Small intestine (tissue), 7 donors: ENCODE results near the gene FLNC. TPM values are rescaled to one million over a fixed set of nuclear protein-coding genes. Genes with fewer than 3 reads are reported as not detected.

Experiments used
- DNase-seq, 2 donors: peaks; one replicate each; pipeline versions ENCODE4 v3.0.0 to v3.0.0-alpha.2; 2013
- FAIRE-seq: peaks from 2 replicates; lab custom pipeline; 2012; peaks lifted over from hg19 to GRCh38; lab: Jason Lieb, UNC
- H3K27ac ChIP-seq, 3 donors: one replicate each; pipeline ENCODE4 v1.5.1; 2013; ENCODE audit warnings: low read length in 2 of 3, mild to moderate bottlenecking in 2 of 3, control low read depth in 1 of 3, inconsistent platforms in 1 of 3, low read depth in 1 of 3, moderate library complexity in 1 of 3
- H3K27me3 ChIP-seq, 3 donors: one replicate each; pipeline ENCODE4 v1.6.1; 2013; ENCODE audit warnings: low read length in 3 of 3, inconsistent platforms in 1 of 3; ENCODE audit not compliant: control insufficient read depth in 3 of 3, insufficient read depth in 3 of 3
- H3K36me3 ChIP-seq, 3 donors: one replicate each; pipeline ENCODE4 v1.6.1; 2013; ENCODE audit warnings: low read length in 3 of 3, inconsistent platforms in 1 of 3, low read depth in 1 of 3, mild to moderate bottlenecking in 1 of 3, moderate library complexity in 1 of 3; ENCODE audit not compliant: control insufficient read depth in 3 of 3, insufficient read depth in 2 of 3
- H3K4me1 ChIP-seq, 3 donors: one replicate each; pipeline ENCODE4 v1.6.1; 2013; ENCODE audit warnings: low read length in 2 of 3, inconsistent platforms in 1 of 3, low read depth in 1 of 3, mild to moderate bottlenecking in 1 of 3, moderate library complexity in 1 of 3; ENCODE audit not compliant: control insufficient read depth in 3 of 3, insufficient read depth in 2 of 3
- H3K4me3 ChIP-seq, 3 donors: one replicate each; pipeline ENCODE4 v1.5.1; 2013; ENCODE audit warnings: low read length in 3 of 3, control low read depth in 1 of 3, inconsistent platforms in 1 of 3, low read depth in 1 of 3, mild to moderate bottlenecking in 1 of 3, moderate library complexity in 1 of 3
- H3K9me3 ChIP-seq, 2 donors: one replicate each; pipeline ENCODE4 v1.6.1; 2013; ENCODE audit warnings: low read depth in 1 of 2, low read length in 1 of 2; ENCODE audit not compliant: control insufficient read depth in 2 of 2, insufficient read depth in 1 of 2
- WGBS, 3 donors: extraction: QIAGEN DNeasy Blood & Tissue Kit; methylation state at CpG; one replicate each; pipeline ENCODE4 v1.1.7; 2013; 5-methylcytosine and 5-hydroxymethylcytosine counted together
- polyA plus RNA-seq, 4 donors: library from polyadenylated mRNA; stranded (reverse) in 3 of 4; unstranded in 1 of 4; fragments of 200-250 nt in 3 of 4; fragments of 120-200 nt in 1 of 4; gene quantifications; one replicate each; pipeline versions ENCODE4 v1.2.1 to v1.2.3, GENCODE V29; 2013
- donor health status: healthy with polysubstance abuse.
- donor health status: control.
- donor health status: control.
- donor health status: Bipolar disorder and iron deficiency.
- donor health status: healthy.

The FLNC gene
- polyA plus RNA-seq, 4 donors: 8.1 to 31.9 (median 11.5) TPM

- WGBS, 3 donors: 75 to 87% (median 75%) methylated on average over 7 of the region's 7 CpGs
- DNase-seq (no peak), FAIRE-seq (no peak)
- H3K27me3 ChIP-seq: peaks cover 0 to 12% (median 0%) of the 10 kb centered on the region in 3 donors
- H3K9me3 ChIP-seq: no peaks in the 10 kb centered on the region
- H3K27ac ChIP-seq: no peak overlapping the region
- H3K4me1 ChIP-seq: peaks cover 0 to 24% (median 2%) of the 10 kb centered on the region in 3 donors
- H3K36me3 ChIP-seq: no peaks in the 10 kb centered on the region
- H3K4me3 ChIP-seq: no peak overlapping the region
Observed at GRCh38 chr7:128888039-128888755, 58.0 kb downstream of the FLNC start.

- peaks cover 0 to 27% (median 4%) of the 10 kb centered on the region in 3 donors for H3K4me1 ChIP-seq
- peaks cover 0 to 12% (median 0%) of the 10 kb centered on the region in 3 donors for H3K27me3 ChIP-seq
- H3K9me3 ChIP-seq: no peaks in the 10 kb centered on the region
- H3K27ac ChIP-seq: no peak overlapping the region
- 73 to 82% (median 75%) methylated on average over 11 of the region's 11 CpGs for WGBS, 3 donors
- DNase-seq (no peak), FAIRE-seq (no peak)
- no peak overlapping the region for H3K4me3 ChIP-seq
- no peaks in the 10 kb centered on the region for H3K36me3 ChIP-seq
Observed at GRCh38 chr7:128888756-128889095, 58.5 kb downstream of the FLNC start.

DNA sequence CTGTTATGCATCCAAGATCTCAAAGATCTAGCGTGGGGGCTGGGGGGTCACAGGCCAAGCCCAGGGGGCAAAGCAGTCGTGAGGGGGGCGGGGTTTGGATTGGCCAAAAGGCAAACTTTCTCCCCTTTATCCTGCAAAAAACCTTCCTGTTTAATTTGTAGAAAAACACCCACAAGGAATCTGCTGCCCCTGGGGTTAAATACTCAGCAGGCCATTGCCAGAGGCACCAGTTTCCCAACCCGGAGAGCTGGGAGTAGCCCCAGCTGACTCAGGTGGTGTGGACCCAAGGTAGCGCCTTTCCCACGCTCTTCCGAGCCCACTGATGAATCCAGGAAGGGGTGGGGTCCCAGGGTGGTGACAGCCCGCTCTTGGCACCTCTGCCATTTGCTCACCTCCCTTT, 58.9 kb downstream of the FLNC start:
- FAIRE-seq (no peak), DNase-seq (no peak)
- H3K4me3 ChIP-seq: no peak overlapping the region
- no peaks in the 10 kb centered on the region for H3K36me3 ChIP-seq
- peaks cover 0 to 12% (median 0%) of the 10 kb centered on the region in 3 donors for H3K27me3 ChIP-seq
- H3K9me3 ChIP-seq: no peaks in the 10 kb centered on the region
- WGBS, 3 donors: 56 to 72% (median 69%) methylated on average over 8 of the region's 8 CpGs
- H3K27ac ChIP-seq: no peak overlapping the region
- H3K4me1 ChIP-seq: peaks cover 0 to 24% (median 3%) of the 10 kb centered on the region in 3 donors

GRCh38 chr7:128890306-128891109, 60.3 kb downstream of the FLNC start:
- 20 to 30% (median 20%) methylated on average over 29 to 67 of the region's 67 CpGs for WGBS, 3 donors
- H3K27ac ChIP-seq: peak overlapping the region in 1 of 3 donors; percentile 73
- peak overlapping the region in 2 of 3 donors; percentile 23 to 59 for H3K4me3 ChIP-seq
- H3K4me1 ChIP-seq: peaks cover 0 to 19% (median 3%) of the 10 kb centered on the region in 3 donors
- FAIRE-seq (no peak), DNase-seq (peak; percentile 58 to 64)
- H3K36me3 ChIP-seq: no peaks in the 10 kb centered on the region
- peaks cover 0 to 12% (median 0%) of the 10 kb centered on the region in 3 donors for H3K27me3 ChIP-seq
- no peaks in the 10 kb centered on the region for H3K9me3 ChIP-seq

DNA sequence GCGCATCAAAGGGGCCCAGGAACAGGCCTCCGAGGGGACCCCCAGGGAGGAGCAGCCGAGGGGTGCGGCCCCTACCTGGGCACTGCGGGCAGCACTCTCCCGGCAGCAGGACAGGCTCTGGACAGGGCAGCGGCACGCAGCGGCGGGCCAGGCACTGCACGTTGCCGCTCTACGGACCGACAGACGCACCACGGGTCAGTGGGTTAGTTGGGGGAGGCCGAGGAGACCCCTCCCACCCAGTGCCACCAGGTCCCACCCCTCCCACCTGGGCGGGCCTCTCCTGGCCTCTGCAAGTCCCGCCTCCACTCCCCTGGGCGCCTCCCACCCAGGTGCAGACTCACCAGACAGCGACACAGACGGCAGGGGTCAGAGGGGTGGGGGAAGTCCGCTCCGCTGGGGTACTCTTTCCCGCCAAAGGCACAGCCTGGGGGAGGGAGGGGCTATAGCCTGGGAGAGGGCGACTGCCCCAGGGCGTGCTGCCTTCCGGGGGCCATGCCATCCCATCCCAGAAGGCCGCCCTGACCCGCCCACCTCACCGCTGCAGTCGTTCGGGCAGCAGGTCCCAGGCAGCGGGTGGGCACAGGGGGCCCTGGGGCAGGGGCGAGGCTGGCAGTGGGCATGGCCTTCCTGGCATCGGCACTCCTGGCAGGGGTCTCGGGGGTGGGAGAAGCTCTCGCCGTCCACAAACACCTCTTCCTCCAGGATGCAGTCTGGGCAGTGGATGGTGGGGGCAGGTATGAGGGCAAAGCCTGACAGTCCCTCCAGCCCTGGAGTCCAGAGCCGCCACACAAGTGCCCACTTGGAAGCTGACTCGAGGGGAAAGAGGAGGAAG, 61.1 kb downstream of the FLNC start:
- FAIRE-seq (no peak), DNase-seq (peak; percentile 35 to 59)
- WGBS, 3 donors: 25 to 39% (median 33%) methylated on average over 31 to 41 of the region's 41 CpGs
- Histone ChIP-seq H3K36me3 (no peaks in the 10 kb centered on the region), H3K4me1 (peaks cover 0 to 19% (median 3%) of the 10 kb centered on the region in 3 donors), H3K27me3 (peaks cover 0 to 12% (median 0%) of the 10 kb centered on the region in 3 donors), H3K27ac (peak overlapping the region in 1 of 3 donors; percentile 73), H3K9me3 (no peaks in the 10 kb centered on the region), H3K4me3 (peak overlapping the region in 2 of 3 donors; percentile 23 to 59)

DNA sequence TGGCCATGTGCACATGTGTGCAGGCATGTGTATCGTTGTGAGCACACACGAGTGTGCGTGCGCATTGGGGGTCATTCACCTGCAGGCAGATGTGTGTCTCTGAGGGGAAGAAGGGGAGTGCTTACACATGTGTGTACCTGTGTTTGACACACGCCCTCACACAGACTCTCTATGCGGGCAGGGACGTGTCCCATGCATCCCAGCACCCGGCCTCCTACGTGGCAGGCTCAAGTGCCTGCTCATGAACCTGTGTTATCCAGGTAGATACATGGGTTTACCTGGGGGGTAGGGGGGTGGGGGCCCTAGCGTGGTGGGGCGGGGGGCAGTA, 61.7 kb downstream of the FLNC start:
- 74 to 83% (median 74%) methylated on average over 11 of the region's 11 CpGs for WGBS, 3 donors
- DNase-seq: no peak
- Histone ChIP-seq H3K9me3 (no peaks in the 10 kb centered on the region), H3K36me3 (no peaks in the 10 kb centered on the region), H3K4me3 (peak overlapping the region in 1 of 3 donors; percentile 59), H3K4me1 (peaks cover 0 to 19% (median 3%) of the 10 kb centered on the region in 3 donors), H3K27me3 (peaks cover 0 to 12% (median 0%) of the 10 kb centered on the region in 3 donors), H3K27ac (no peak overlapping the region)
- no peak for FAIRE-seq

DNA sequence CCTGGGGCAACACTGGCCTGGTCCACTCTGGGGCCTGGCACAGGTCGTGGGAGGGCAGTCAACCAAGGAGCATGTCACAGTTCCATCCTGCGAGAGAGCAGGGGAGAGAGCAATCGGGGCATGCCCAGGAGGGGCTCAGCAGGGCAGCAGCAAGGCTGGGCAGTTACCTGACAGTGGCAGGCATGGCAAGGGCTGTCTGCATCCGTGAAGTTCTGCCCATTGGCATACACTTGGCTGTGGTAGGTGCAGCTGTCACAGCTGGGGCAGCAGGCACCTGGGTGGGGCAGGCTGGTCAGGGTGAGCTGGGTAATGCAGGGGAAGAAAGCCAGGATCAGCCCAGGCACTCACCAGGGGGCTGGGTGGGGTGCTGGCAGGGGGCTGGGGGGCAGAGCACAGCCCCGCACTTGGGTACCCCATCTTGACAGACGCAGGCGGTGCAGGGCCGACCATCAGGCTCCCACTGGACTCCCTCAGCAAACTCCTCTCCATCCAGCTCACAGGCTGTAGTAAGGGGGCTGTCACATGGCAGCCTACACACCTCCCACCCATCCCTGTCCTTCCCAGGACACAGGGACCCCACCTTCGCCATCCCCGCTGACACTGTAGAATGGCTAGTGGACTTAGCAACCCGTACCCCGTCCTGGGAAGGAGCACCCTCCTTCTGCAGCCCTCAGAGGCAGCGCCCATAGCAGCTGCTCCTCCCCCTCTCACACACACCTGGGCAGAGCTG, 62.5 kb downstream of the FLNC start:
- H3K27me3 ChIP-seq: peaks cover 0 to 12% (median 0%) of the 10 kb centered on the region in 3 donors
- H3K27ac ChIP-seq: peak overlapping the region in 1 of 3 donors; percentile 76
- H3K4me1 ChIP-seq: peaks cover 0 to 19% (median 3%) of the 10 kb centered on the region in 3 donors
- H3K4me3 ChIP-seq: no peak overlapping the region
- FAIRE-seq (no peak), DNase-seq (peak in 1 of 2 donors; percentile 44)
- no peaks in the 10 kb centered on the region for H3K9me3 ChIP-seq
- H3K36me3 ChIP-seq: no peaks in the 10 kb centered on the region
- WGBS, 3 donors: 33 to 76% (median 54%) methylated on average over 12 to 13 of the region's 13 CpGs
